Cardiac septum (tissue), 1 donor: ENCODE data around the gene KLF16. TPM values are rescaled to one million over a fixed set of nuclear protein-coding genes. Genes with fewer than 3 reads are reported as not detected.
"Not testable (repeated sequence)": the region's sequence is repeated elsewhere in the genome, so short reads cannot be mapped to it uniquely, and the experiment has no call there.

Source experiments
- DNase-seq: peaks from one replicate; pipeline ENCODE4 v3.0.0-alpha.2; 2020; ENCODE audit warnings: low spot score
- intact Hi-C: fragments of 100-400 bp; cut with DNase I; formaldehyde crosslinking; loops from one replicate; pipeline ENCODE4 v1.14.0; 2022
- total RNA-seq: library from RNA; stranded (reverse); fragmentation: NEBNext Ultra II Directional; extraction: Animal tissue kit (Norgen Biotek cat#: 25700); gene quantifications from one replicate; pipeline ENCODE4 v1.2.1, GENCODE V29; 2021
- donor health status: DM: no; HTN: no; CAD: no.

The KLF16 gene
- total RNA-seq, 1 donor from 2014 or later: 14.1 TPM

DNA sequence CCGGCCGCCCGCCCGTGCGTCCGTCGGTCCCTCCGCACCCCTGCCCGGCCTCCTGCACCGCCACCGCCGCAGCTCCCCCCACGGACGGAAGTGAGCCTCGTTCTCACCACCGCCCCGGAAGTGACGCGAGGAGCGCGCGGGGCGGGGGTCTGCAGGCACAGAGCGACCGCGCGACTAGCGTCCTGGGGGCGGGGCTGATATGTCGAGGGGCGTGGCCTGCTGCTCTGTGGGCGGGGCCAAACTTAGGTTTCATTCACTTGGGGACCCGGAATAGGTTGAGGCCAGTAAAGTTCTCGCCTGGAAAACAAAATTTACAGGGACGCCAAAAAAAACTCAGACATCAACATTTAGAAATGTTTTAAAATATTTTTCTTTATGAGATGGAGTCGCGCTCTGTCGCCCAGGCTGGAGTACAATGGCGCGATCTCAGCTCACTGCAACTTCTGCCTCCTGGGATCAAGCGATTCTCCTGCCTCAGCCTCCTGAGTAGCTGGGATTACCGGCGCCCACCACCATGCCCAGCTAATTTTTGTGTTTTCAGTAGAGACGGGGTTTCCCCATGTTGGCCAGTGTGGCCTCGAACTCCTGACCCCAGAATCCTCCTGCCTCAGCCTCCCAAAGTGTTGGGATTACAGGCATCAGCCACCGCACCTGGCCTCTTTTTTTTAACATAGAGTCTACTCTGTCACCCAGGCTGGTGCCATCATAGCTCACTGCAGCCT lies 22.2 kb upstream of the KLF16 start, which contains the start of gene ABHD17A:
Gene ABHD17A (minus strand): TSS at position 99 of the 722 bp plus-strand sequence. CDS start 3,930 bp downstream, outside the sequence.
- intact Hi-C loops: not testable (repeated sequence)
- DNase-seq: peak; percentile 98

DNA sequence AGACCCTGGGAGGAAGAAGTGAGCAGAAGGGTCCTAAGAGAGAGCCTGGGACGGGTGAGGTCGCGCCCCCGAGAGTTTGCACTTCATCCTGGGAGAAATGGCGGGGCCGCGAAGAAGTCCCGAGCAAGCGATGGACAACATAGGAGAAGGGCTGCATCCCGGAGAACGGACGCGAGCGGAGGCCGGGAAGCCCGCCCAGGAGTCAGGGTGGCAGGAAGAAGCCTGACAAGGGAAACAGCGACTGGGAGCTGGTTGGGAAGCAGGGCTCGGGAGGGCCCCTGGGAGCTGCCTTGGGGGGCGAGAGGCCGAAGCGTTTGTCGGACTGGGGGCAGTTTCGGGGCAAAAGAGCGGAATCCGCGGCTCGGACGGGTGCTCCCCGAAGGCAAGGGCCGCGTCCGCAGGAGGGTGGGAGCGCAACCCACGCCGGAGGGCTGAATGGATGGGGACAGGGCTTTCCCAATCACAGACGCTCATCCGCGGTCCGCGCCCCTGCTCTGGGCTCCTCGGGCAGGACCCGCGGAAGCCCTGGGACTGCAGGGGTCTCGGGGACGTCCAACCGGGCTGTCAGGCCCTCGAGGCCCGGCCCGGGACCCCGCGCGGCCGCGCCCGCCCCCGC lies 21.4 kb upstream of the KLF16 start:
- DNase-seq: no peak
- intact Hi-C loops: no loop called here

DNA sequence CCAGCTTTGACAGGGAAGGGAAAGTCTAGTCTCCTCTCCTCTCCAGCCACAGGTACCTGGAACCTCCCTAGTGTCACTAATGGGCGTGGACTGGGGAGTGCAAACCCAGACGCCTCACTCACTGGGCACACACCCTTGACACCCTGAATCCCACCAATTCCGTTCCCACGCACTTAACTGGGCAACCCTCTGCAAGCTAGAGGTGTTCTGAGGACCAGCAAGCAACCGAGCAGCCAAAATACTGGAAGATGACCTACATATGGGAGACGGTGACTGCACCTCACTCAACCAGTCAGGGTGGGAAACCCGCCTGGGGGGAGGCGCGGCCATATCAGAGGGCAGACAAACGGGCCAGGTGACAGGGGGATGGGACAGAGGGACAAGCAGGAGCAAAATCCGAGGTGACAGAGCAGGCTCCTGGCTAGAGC lies 20.9 kb upstream of the KLF16 start:
- intact Hi-C loops: no loop called here
- DNase-seq: no peak

DNA sequence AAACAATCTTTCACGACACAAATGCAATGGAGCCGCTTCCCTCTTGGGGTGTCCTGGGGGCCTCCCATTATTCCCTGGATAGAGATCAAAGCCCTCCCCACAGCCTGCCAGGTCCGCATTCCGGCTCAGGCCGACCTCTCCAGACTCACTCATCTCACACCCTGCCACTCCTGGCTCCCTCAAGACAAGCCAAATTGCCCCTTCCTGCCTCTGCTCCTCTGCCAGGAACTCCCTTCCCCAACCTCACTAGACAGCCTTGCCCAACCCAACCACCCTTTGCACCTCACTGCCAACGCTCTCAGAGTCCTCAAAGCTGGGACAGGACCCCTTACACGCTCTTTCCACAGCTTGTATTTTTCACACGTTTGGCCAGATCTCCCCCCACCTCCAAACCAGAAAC lies 20.4 kb upstream of the KLF16 start:
- intact Hi-C loops: no loop called here
- no peak for DNase-seq

DNA sequence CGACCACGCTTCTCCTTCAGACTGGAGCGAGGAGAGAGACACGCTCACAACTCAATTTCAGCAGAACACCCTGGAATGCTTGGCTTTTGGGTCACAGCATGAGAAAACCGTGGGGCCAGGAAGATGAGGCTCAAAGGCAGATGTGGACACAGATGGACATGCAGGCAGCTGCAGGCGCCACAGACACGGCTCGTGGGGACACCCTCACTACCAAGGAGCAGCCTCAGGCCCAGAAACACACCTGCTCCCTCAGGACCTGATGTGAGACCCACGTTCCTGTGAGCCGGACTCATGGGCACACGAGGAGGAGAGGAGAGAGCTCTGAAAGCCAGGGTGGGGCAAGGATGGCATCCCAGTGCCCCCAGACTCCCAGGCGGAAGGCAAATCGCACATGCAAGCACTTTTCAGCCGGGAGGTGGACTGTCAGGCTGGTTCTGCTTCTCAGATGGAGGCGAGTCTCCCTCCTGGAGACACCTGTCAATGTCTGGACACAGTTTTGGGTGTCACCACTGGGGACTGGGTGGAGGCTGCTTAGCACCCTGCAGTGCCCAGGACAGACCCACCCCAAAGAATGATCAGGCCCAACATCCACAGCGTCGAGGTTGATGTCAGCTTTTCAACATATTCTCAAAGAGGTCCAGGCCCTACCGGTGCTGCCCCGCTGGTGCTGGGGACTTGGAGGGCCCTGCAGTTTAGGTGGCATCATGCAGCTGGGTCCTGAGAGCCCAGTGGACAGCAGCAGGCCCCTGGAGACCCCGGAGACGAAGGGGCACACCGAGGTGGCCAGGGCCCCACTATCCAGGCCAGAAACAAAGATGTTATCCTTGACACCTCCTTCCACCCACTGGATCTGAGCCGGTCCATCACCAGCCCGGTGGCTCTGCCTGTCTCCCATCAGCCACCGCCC lies 19.7 kb upstream of the KLF16 start:
- intact Hi-C loops: no loop called here
- no peak for DNase-seq

DNA sequence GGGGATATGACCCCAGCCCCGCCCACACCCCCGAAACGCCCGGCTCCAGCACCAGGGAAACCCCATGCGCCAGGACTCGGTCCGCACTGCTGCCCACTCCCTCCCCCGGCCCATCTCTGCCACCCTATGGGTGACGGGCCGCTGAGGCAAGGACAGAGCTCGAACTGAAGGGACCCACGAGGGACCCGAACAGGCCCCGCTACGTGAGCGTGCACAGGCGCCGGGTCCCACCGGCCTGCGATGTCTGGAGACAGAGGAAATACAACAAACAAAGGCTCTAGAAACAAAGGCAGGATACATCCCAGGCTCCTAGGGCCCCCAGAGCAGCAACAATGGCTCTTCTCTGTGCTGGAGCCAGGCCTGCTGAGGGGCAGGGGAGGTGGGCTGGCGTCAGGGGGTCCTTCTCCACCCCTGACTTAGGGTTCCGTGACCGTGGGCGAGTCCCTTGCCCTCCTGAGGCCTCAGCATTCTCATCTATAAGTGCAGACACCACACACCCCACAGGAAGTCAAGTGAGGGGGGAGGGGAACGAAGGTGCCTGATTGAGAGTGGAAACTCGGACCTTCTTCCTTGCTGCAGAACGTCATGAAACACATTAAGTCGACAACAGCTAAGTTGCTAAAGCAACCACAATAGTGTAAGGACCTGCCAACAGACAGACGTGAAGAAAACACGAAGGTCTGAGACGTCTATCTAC lies 18.9 kb upstream of the KLF16 start:
- no peak for DNase-seq
- intact Hi-C loops: no loop called here

DNA sequence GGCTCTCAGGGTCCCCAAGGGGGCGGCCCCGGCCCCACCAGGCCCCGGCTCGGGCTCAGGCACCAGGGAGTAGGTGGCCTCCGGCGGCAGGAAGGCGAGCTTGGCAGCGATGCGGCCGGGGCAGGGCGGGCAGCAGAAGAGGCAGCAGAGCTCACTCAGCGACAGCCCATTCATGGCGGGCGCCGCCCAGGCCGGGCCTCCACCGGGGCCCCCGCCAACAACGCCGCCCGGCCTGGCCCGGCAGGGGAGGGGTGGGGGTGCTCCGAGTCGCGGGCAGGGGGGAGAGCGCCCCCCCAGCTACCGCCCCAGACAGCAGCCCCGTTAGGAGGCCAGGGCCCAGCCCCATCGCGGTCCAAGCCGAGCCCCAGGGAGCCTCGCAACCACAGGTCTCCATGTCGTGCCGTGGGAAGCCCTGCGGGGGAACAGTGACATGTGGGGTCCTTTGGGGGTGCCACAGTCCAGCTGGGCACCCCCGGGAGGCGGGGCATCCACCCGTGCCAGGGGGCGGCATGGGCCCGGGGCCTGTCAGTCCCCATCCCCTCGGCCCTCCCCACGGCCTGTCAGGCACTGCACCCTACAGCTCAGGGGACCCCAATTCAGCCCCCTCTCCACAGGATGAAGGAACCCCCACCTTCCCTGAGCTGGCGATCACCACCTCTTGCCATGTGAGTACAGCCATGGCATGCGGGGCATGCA lies 18.2 kb upstream of the KLF16 start:
- DNase-seq, intact Hi-C loops: not testable (repeated sequence)

DNA sequence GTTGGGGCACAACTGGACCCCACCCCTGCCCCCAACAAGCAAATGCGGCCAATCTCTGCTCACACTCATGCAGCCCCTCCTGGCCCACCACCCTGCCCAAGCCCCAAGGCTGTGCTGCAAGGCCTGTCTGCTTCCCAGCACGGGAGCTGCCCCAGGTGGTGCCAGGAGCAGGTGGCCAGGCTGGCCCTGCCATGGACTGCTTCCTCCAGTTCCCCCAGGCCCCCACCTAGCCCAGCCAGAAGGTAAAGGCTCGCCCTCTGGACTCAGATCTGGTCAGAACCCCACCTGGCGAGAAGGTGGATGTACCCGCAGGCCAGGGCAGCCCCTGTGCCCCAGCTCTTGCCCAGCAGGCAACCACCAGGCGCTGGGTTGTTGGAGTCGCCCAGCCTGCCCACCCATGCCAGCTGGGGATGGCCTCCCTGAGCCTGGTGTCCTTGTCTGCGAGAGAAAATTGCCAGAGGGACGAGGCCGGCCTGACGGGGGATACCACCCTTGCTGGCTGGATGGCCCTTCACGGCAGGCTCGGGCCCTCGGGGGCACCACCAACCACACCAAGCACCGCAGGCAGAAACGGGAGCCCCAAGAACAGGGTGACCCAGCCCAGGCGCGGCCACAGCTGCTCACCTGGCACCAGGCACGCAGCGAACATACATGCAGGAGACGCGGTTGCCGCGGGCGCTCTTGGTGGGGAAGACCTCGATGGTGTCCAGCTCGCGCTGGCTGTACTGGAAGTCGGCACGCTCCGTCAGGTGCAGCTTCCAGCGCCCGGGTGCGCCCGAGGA lies 17.4 kb upstream of the KLF16 start:
- DNase-seq: no peak
- intact Hi-C loops: no loop called here

DNA sequence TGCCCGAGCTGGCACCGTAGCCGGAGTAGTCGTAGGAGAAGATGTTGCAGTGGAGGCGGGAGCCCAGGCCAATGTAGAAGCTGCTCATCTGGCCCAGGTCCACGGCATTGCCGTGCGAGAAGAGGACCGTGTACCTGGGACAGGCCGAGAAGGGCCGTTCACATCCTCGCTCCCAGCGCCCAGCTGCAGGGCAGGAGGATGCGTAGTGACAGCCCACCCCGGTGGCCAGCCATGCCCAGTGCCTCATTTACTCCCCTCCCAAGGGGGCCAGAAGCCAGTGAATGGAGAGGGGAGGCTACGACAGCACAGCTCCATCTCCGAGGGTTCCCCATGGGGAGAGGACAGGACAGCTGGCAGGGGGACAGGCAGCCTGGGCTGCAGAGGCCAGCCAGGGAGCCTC lies 16.6 kb upstream of the KLF16 start:
- intact Hi-C loops, DNase-seq: not testable (repeated sequence)

DNA sequence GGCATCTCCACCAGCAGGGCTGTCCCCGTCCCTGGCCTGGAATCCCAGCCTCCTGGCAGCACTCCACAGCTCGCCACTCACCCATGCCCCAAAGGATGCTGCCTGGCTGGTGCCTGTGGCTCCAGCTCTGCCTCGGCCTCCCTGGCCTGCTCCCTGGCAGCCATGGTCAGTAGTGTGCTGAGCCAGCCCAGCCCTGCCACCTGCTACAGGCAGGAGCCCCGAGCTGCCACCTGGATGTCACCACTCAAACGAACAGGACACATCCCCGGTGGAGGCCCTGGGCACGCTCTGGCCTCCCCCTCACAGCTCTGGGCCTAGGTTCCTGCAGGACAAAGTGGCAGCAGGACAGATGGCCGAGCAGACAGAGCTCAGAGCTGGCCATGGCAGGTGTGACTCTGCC lies 15.2 kb upstream of the KLF16 start:
- intact Hi-C loops, DNase-seq: not testable (repeated sequence)

DNA sequence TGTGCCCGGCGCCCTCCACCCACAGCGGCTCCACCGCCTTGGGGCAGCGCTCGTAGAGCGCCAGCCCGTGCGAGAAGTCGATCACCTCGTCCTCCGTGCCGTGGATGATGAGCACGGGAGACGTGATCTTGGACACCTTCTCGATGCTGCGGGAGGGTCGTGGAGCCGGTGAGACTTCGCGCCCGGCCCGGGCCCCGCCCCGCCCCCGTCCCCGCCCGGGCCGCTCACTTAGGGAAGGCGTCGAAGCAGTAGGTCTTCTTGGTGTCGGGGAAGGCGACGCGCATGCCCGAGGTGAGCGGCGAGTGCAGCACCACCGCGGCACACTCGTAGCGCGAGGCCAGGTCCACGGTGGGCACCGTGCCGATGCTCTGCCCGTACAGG lies 13.9 kb upstream of the KLF16 start:
- intact Hi-C loops: not testable (repeated sequence)

DNA sequence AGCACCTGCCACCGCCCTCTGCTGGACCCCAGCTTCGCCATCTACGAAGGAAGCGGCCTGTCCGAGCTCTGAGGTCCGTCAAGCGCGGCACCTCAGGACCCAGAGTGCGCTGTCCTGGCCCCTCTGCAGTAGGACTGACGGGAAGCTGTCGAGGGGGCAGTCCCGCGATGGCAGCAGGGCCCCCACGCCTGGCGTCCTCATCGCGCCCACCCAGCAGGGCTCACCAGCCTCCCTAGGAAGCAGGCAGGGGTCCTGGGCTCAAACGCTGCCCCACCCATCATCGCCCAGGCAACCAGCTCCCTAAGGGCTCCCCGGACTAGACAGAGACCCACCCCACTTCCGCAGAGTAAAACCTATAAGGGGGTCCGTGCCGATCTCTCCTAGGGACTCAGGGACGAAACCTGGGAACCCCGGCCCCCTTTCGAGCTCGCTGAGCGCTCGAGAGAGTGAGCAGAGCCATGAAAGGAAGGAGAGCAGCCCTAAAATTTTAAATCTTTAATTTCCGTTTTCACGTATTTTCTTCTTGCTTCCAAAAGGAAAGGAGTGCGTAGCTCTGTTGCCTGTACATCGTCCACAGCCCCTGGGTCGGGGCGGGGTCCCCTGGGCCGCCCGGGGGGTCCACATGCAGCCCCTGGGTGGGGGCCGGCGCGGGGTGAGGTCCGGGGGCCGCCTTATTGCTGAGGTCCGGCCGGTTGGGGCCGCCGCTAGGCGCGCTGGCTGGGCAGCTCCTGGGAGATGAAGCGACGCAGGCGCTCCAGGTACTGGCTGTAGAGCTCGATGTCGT lies 13.3 kb upstream of the KLF16 start:
- DNase-seq, intact Hi-C loops: not testable (repeated sequence)

More for the DNA sequence above, 13.9 kb upstream of the KLF16 start:
- not testable (repeated sequence) for DNase-seq

DNA sequence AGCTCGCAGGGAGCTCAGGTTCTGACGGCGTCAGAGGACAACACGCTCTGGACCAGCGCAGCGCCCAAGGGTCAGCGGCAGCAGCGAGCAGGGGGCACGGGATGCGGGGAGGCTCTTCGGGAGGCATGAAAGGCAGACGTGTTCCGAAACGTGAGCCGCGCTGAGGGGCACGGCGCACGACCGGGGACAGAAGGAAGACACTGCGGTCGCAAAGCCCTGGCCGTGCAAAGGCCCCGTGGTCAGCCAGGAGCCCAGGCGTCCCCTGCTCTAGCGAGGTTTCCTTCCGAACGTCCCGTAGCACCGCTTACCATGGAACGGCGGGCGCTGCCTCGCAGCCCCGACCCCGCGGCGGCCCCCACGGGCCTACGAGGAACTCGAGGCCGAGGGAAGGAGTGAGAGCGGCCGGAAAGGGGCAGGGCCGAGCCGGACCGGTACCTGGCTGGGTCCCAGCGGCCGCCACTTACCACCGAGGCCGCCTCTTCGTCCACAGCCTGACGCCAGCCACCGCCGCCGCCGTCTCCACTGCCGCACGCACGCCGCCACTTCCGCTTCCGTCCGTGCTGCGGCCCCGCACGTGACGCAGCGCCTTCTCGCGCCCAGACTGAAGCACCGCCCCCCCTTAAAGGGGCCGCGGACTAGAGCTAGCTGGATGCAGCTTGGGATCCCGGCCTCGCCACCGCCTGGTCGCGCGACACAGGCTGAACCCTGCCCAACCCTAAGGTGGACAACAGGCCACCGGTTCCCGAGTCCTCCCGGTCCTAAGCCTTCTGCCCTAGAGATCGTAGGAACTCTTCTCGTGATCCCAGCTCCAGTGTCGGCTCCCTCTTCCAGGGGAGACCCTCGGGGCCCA lies 12.5 kb upstream of the KLF16 start:
- peak; percentile 96 for DNase-seq
- intact Hi-C loops: no loop called here

DNA sequence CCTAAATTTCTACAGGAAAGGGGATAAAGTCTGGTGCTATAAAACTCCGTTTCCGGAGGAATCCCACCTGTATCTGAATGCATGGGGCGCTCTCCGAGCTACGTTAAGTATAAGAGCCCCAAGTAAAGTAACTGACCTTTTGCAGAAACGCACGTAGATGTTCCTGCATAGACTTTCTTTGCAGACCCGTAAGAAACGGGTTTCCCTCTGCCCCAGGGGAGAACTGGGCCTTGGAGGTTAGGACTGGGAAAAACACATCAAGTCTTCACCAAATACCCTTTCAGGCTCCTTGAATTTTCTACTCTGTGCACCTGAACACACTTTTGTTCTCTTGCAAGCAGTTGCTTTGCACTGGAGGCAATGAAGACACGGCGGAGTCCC lies 11.9 kb upstream of the KLF16 start:
- intact Hi-C loops, DNase-seq: not testable (repeated sequence)

DNA sequence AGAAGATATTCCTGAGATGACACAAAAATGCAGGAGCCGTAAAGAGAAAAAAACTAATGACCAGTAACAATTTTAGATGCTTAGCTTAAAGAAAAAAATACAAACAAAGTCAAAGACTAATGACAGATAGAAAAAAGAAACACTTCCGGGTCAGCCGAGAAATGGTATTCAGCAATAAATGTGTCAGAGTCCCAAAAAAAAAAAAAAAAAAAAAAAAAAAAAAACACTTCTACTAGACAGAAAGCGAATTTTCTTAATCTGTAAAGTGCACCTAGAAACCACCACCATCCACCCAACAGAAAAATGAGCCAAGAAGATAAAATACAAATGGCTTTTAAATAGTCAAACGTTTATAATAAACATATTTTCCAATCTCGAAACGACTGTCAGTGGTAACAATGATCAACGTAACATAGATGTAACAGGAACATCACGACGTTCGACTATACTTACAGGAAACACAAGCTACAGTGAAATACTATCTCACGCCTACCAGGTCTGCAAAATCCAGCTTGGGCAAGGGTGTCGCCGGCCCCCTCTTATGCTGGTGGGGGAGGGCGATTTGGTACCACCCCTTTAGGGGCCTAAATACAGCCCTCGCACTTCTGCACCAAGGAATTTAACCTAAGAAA lies 11.3 kb upstream of the KLF16 start:
- no peak for DNase-seq
- intact Hi-C loops: no loop called here
